Measurements from ENCODE around the gene ZNF407.

GRCh38 chr18:74836296-74837139 lies 238.8 kb downstream of the ZNF407 start:
- TF ChIP-seq GATA3 (IDR thresholded peaks at IDR 0.05; ENCODE audit: low read depth, low read length), result no peak
- TF ChIP-seq GATA2 (IDR thresholded peaks at IDR 0.05; ENCODE audit: low read depth, low read length), result no peak

All from SH-SY5Y (cell line).